ENCODE results near the gene HYAL1.

DNA sequence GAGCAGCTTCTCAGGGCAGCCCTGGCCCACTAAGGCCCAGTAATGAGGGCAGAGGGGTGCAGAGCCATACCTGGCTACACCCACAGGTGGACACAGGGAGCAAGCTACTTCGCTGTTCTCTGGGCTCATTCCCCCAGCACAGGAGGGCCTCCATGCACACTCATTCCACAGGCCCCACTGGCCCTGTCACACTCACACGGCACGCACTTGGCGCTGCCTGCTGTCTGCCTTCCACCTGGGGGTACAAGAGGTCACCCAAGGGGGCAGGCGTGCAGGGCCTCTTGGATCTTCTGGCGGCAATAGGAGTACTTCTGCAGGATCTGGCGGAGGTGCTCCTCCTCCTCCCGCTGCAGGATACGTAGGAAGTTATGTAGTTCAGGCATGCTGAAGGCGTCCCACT, 27.0 kb upstream of the HYAL1 start:
- TF ChIP-seq, protein P1, sequence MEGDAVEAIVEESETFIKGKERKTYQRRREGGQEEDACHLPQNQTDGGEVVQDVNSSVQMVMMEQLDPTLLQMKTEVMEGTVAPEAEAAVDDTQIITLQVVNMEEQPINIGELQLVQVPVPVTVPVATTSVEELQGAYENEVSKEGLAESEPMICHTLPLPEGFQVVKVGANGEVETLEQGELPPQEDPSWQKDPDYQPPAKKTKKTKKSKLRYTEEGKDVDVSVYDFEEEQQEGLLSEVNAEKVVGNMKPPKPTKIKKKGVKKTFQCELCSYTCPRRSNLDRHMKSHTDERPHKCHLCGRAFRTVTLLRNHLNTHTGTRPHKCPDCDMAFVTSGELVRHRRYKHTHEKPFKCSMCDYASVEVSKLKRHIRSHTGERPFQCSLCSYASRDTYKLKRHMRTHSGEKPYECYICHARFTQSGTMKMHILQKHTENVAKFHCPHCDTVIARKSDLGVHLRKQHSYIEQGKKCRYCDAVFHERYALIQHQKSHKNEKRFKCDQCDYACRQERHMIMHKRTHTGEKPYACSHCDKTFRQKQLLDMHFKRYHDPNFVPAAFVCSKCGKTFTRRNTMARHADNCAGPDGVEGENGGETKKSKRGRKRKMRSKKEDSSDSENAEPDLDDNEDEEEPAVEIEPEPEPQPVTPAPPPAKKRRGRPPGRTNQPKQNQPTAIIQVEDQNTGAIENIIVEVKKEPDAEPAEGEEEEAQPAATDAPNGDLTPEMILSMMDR (IDR thresholded peaks at IDR 0.05), result no peak
- TF ChIP-seq POLR2AphosphoS5 (IDR thresholded peaks at IDR 0.05) (no peak), POLR2A (IDR thresholded peaks at IDR 0.05) (no peak), EP300 (IDR thresholded peaks at IDR 0.05) (no peak)
